HepG2 (cell line): ENCODE results near the gene SERHL2.

ENCODE experiments used
- CBFB ChIP-seq: sonication (generic); formaldehyde crosslinking; IDR thresholded peaks from 2 replicates; pipeline ENCODE4 v1.4.0; 2020; ENCODE audit warnings: missing genetic modification reagents
- CTCF ChIP-seq: sonication (generic); formaldehyde crosslinking; IDR thresholded peaks from 2 replicates; pipeline ENCODE4 v1.5.0; 2020; ENCODE audit warnings: mild to moderate bottlenecking, missing genetic modification reagents, moderate library complexity
- EEA1 ChIP-seq: sonication (generic); formaldehyde crosslinking; IDR thresholded peaks from 2 replicates; pipeline ENCODE4 v1.5.1; 2020; ENCODE audit warnings: mild to moderate bottlenecking, missing genetic modification reagents, borderline replicate concordance
- EP300 ChIP-seq, 3 experiments: sonication (generic) in 1 of 3; formaldehyde crosslinking in 1 of 3; IDR thresholded peaks; 2 replicates each; pipeline versions ENCODE4 v1.5.1 to v1.6.1; 2011 to 2020; ENCODE audit warnings: low read depth in 2 of 3, low read length in 2 of 3, borderline replicate concordance in 1 of 3, improper control_type of control experiment in 1 of 3, mild to moderate bottlenecking in 1 of 3, missing genetic modification reagents in 1 of 3, moderate library complexity in 1 of 3
- GMEB1 ChIP-seq: sonication (generic); formaldehyde crosslinking; IDR thresholded peaks from 2 replicates; pipeline ENCODE4 v1.5.1; 2020; ENCODE audit warnings: missing genetic modification reagents, mild to moderate bottlenecking, borderline replicate concordance
- HNF4A ChIP-seq: sonication (generic); formaldehyde crosslinking; IDR thresholded peaks from 2 replicates; pipeline ENCODE4 v1.4.0; 2020; ENCODE audit warnings: missing genetic modification reagents
- KAT2B ChIP-seq: fragments of 150-350 bp; IDR thresholded peaks from 2 replicates; pipeline ENCODE4 v1.6.1; 2014; ENCODE audit warnings: low read depth, low read length, borderline replicate concordance
- NR3C1 ChIP-seq: sonication (generic); formaldehyde crosslinking; IDR thresholded peaks from 2 replicates; pipeline ENCODE4 v1.4.0; 2020; ENCODE audit warnings: missing genetic modification reagents
- PBX2 ChIP-seq: IDR thresholded peaks from 2 replicates; pipeline ENCODE4 v1.6.1; 2016; ENCODE audit warnings: control low read depth
- SMC3 ChIP-seq: IDR thresholded peaks from 2 replicates; pipeline ENCODE4 v1.6.1; 2011; ENCODE audit warnings: low read length, improper control_type of control experiment
- TAF1 ChIP-seq: sonication (generic); formaldehyde crosslinking; IDR thresholded peaks from 2 replicates; pipeline ENCODE4 v1.4.0; 2020; ENCODE audit warnings: missing genetic modification reagents
- ZFP62 ChIP-seq: sonication (generic); formaldehyde crosslinking; IDR thresholded peaks from 2 replicates; pipeline ENCODE4 v1.4.0; 2020; ENCODE audit warnings: missing genetic modification reagents

- TF ChIP-seq KAT2B (no peak), NR3C1 (CRISPR knock-in tag) (no peak), CTCF (CRISPR knock-in tag) (no peak), EEA1 (CRISPR knock-in tag) (no peak), EP300 (IDR thresholded peaks at IDR 0.05; ENCODE audit: low read depth in 2 of 2, low read length in 2 of 2) (no peak), EP300 (CRISPR knock-in tag; IDR thresholded peaks at IDR 0.05; ENCODE audit: borderline replicate concordance) (no peak), TAF1 (CRISPR knock-in tag) (no peak), SMC3 (no peak), GMEB1 (CRISPR knock-in tag) (no peak), PBX2 (CRISPR knock-in tag) (no peak), ZFP62 (CRISPR knock-in tag) (no peak), CBFB (CRISPR knock-in tag) (no peak), HNF4A (CRISPR knock-in tag) (peak; percentile 12; the same call in 1 of the 2 replicates)
Measured at GRCh38 chr22:42515896-42516295, 37.9 kb upstream of the SERHL2 start.
